K562 (cell line): ENCODE measurements around the gene SCYL1. TPM values are rescaled to one million over a fixed set of nuclear protein-coding genes. Genes with fewer than 3 reads are reported as not detected.
A peak's percentile ranks its signal among the peaks of the same experiment; 100 is the strongest.

Experiments used
- ATAC-seq: fragments of 200-7000 bp; cut with Tn5 transposase; 3 replicates; pipeline ENCODE4 v1.9.1; 2020; ENCODE audit warnings: moderate library complexity
- BruUV-seq: library from RNA; stranded (reverse); fragments of 400-500 nt; replicated peaks from 2 replicates; lab custom pipeline; 2021; lab: Mats Ljungman, UMichigan
- CTCF ChIA-PET: fragments of 300-600 bp; formaldehyde crosslinking; extraction: SDS; loops from one replicate; lab custom pipeline; 2021; ENCODE audit warnings: low intra/inter-chr PET ratio; lab: Yijun Ruan, JAX
- POLR2A ChIA-PET: fragments of 300-600, 350-650 bp; sonication (Branson Sonifier 250); formaldehyde crosslinking; extraction: SDS; loops from one replicate; lab custom pipeline; 2021; ENCODE audit warnings: antibody characterized with exemption, inconsistent platforms; lab: Yijun Ruan, JAX
- DNase-seq, 4 experiments: peaks; one replicate each; pipeline versions ENCODE4 v3.0.0 to v3.0.0-alpha.2; 2011 to 2018; ENCODE audit warnings: low spot score in 3 of 4, mixed read lengths in 3 of 4; ENCODE audit errors: extremely low read depth in 1 of 4
- FAIRE-seq: peaks from 2 replicates; lab custom pipeline; 2011; peaks lifted over from hg19 to GRCh38; lab: Jason Lieb, UNC
- H2AFZ ChIP-seq: 2 replicates; pipeline ENCODE4 v1.6.0; 2011; ENCODE audit warnings: low read depth, low read length, control low read depth, inconsistent platforms
- H3K27ac ChIP-seq: fragments of 200-600 bp; 3 replicates; pipeline ENCODE4 v1.8.0; 2011; ENCODE audit warnings: low read depth, mild to moderate bottlenecking, control low read depth, inconsistent platforms, low read length, moderate library complexity, mixed read lengths; ENCODE audit errors: extremely low read depth
- H3K27me3 ChIP-seq, 2 experiments: fragments of 300-600 bp in 1 of 2; 2 replicates in 1 of 2; 3 replicates in 1 of 2; pipeline versions ENCODE4 v1.6.0 to v1.8.0; 2011; ENCODE audit warnings: inconsistent platforms in 2 of 2, low read length in 2 of 2, mild to moderate bottlenecking in 1 of 2, mixed read lengths in 1 of 2, moderate library complexity in 1 of 2; ENCODE audit not compliant: control insufficient read depth in 2 of 2, insufficient read depth in 2 of 2
- H3K36me3 ChIP-seq: fragments of 300-600 bp; 3 replicates; pipeline ENCODE4 v1.8.0; 2011; ENCODE audit warnings: mild to moderate bottlenecking, low read length, inconsistent platforms; ENCODE audit not compliant: control insufficient read depth, insufficient read depth
- H3K4me1 ChIP-seq, 2 experiments: fragments of 200-600 bp in 1 of 2; replicated peaks in 1 of 2; 2 replicates in 1 of 2; 3 replicates in 1 of 2; pipeline versions ENCODE4 v1.5.1 to v1.8.0; 2011; ENCODE audit warnings: inconsistent platforms in 2 of 2, low read length in 2 of 2, mild to moderate bottlenecking in 1 of 2, mixed read lengths in 1 of 2, moderate library complexity in 1 of 2; ENCODE audit not compliant: control insufficient read depth in 2 of 2, insufficient read depth in 2 of 2
- H3K4me2 ChIP-seq: 2 replicates; pipeline ENCODE4 v1.6.1; 2011; ENCODE audit warnings: low read length, control low read depth, inconsistent platforms, mixed read lengths; ENCODE audit not compliant: insufficient read depth
- H3K4me3 ChIP-seq: fragments of 200-600 bp; sonication (generic), shearing (Covaris generic); 2 replicates; pipeline ENCODE4 v1.5.1; 2016; ENCODE audit warnings: control low read depth, inconsistent platforms
- H3K79me2 ChIP-seq: fragments of 200-600 bp; 3 replicates; pipeline ENCODE4 v1.8.0; 2011; ENCODE audit warnings: low read length, inconsistent platforms; ENCODE audit not compliant: control insufficient read depth, insufficient read depth
- H3K9ac ChIP-seq, 2 experiments: 2 replicates each; pipeline versions ENCODE4 v1.6.0 to v1.6.1; 2011; ENCODE audit warnings: low read depth in 2 of 2, low read length in 2 of 2, control low read depth in 1 of 2, inconsistent platforms in 1 of 2, mild to moderate bottlenecking in 1 of 2, mixed read lengths in 1 of 2; ENCODE audit not compliant: insufficient read depth in 1 of 2
- H3K9me1 ChIP-seq: one replicate; pipeline ENCODE4 v1.6.0; 2011; ENCODE audit warnings: inconsistent platforms, mild to moderate bottlenecking, low read length, moderate library complexity; ENCODE audit not compliant: control insufficient read depth, insufficient read depth
- H3K9me3 ChIP-seq: replicated peaks from 2 replicates; pipeline ENCODE4 v1.5.1; 2011; ENCODE audit warnings: low read depth, low read length, inconsistent platforms; ENCODE audit not compliant: control insufficient read depth, insufficient read depth
- H4K20me1 ChIP-seq: replicated peaks from 2 replicates; pipeline ENCODE4 v1.6.1; 2011; ENCODE audit warnings: low read length, inconsistent platforms, mixed read lengths; ENCODE audit not compliant: control insufficient read depth, insufficient read depth
- ADNP ChIP-seq: fragments of 200-800 bp; sonication (Bioruptor generic); IDR thresholded peaks from 2 replicates; pipeline ENCODE4 v1.6.1; 2016; ENCODE audit warnings: missing genetic modification characterization, missing compliant biosample characterization
- CEBPB ChIP-seq: fragments of 450-650 bp; IDR thresholded peaks from 2 replicates; pipeline ENCODE4 v1.6.1; 2016; ENCODE audit warnings: missing genetic modification characterization, missing compliant biosample characterization
- JUN ChIP-seq, 2 experiments: sonication (generic) in 1 of 2; formaldehyde crosslinking in 1 of 2; IDR thresholded peaks; 2 replicates each; pipeline versions ENCODE4 v1.6.1 to v1.8.0; 2012 to 2022; ENCODE audit warnings: borderline replicate concordance in 2 of 2, mild to moderate bottlenecking in 2 of 2, improper control_type of control experiment in 1 of 2, low read depth in 1 of 2, low read length in 1 of 2, missing genetic modification reagents in 1 of 2
- WGBS: fragments of 100-300 bp; shearing (Covaris generic); methylation state at CpG from one replicate; pipeline ENCODE4 v1.1.6; 2016; ENCODE audit warnings: low coverage, mixed read lengths; ENCODE audit not compliant: insufficient coverage; ENCODE audit errors: missing lambda C conversion rate; 5-methylcytosine and 5-hydroxymethylcytosine counted together
- in situ Hi-C: fragments of 300-500 bp; cut with MboI; formaldehyde crosslinking; loops from 4 replicates; pipeline ENCODE4 v1.15.0; 2018; ENCODE audit warnings: inconsistent platforms, mixed read lengths
- intact Hi-C: fragments of 100-400 bp; cut with micrococcal nuclease; formaldehyde crosslinking; loops from 2 replicates; pipeline ENCODE4 v1.14.2; 2022
- polyA plus RNA-seq, 8 experiments: library from polyadenylated mRNA; depleted of rRNA in 4 of 8; stranded (reverse) in 5 of 8; unstranded in 3 of 8; fragments of >200 nt; fragmentation: Nextera tagmentation in 2 of 8; fragmentation: Illumina TruSeq in 1 of 8; extraction: Ambion mirVana in 2 of 8; extraction: Trizol in 1 of 8; gene quantifications; 2 replicates each; pipeline versions ENCODE4 v1.2.1 to v1.2.3, GENCODE V29; 2011 to 2014; ENCODE audit warnings: inconsistent platforms in 1 of 8, missing spikeins in 1 of 8
- total RNA-seq, 7 experiments: library from RNA; depleted of rRNA in 6 of 7; stranded (reverse); fragments of >200 nt in 6 of 7; fragmentation: Illumina TruSeq in 2 of 7; extraction: Trizol in 2 of 7; gene quantifications; 2 replicates each; pipeline versions ENCODE4 v1.2.1 to v1.2.3, GENCODE V29; 2011 to 2021; ENCODE audit warnings: low replicate concordance in 1 of 7

SCYL1 gene
- total and polyA plus RNA-seq, 9 of the 15 experiments (the other 6 are each of a cell fraction or from before 2014, with no cell fraction given) = 1.9 to 145 (median 57.6) TPM

GRCh38 chr11:65556470-65557279 is 31.8 kb downstream of the SCYL1 start:
- FAIRE-seq (peak; percentile 54), ATAC-seq (no peak), DNase-seq (no peak)
- Histone ChIP-seq H3K4me1 (peaks cover 69 to 90% of the 10 kb centered on the region in 2 experiments), H3K9ac (no peak overlapping the region; a peak in 2 of 4 replicates), H2AFZ (peak overlapping the region; percentile 56), H3K4me3 (peak overlapping the region; percentile 41; the same call in 1 of the 2 replicates), H3K79me2 (no peaks in the 10 kb centered on the region), H3K9me1 (no peaks in the 10 kb centered on the region), H3K4me2 (no peak overlapping the region; the same call in 1 of the 2 replicates), H3K27me3 (no peaks in the 10 kb centered on the region), H4K20me1 (0 out of 2 replicates have a peak, but pooled peaks cover 3% of the 10 kb centered on the region), H3K36me3 (no peaks in the 10 kb centered on the region), H3K27ac (peak overlapping the region; percentile 40; the same call in 2 of the 3 replicates), H3K9me3 (no peaks in the 10 kb centered on the region)
- WGBS = 73% methylated on average over 12 of the region's 12 CpGs
- ChIA-PET POLR2A (interaction anchor here (0.6 to 1.7 kb wide), 6 partner anchors 26 to 295 kb away, joined by 3 to 9 read pairs (median 4); partner anchors contain the start of genes MALAT1 and POLA2), CTCF (no interaction called here)
- BruUV-seq = no TSS peak
- no peak for TF ChIP-seq JUN (IDR thresholded peaks at IDR 0.05; ENCODE audit: borderline replicate concordance, low read depth, low read length)
- no peak for TF ChIP-seq JUN (CRISPR knock-in tag; IDR thresholded peaks at IDR 0.05; ENCODE audit: borderline replicate concordance)
- no peak for TF ChIP-seq ADNP (tag)
- peak; percentile 71 for TF ChIP-seq CEBPB
- intact Hi-C loops (no loop called here), in situ Hi-C loops (no loop called here)
